Measurements from ENCODE around the gene ACSF3. TPM values are rescaled to one million over a fixed set of nuclear protein-coding genes. Genes with fewer than 3 reads are reported as not detected.
"Not testable (repeated sequence)": the region's sequence is repeated elsewhere in the genome, so short reads cannot be mapped to it uniquely, and the experiment has no call there.

ACSF3 gene
- total RNA-seq, 1 donor = 46.6 TPM

DNA sequence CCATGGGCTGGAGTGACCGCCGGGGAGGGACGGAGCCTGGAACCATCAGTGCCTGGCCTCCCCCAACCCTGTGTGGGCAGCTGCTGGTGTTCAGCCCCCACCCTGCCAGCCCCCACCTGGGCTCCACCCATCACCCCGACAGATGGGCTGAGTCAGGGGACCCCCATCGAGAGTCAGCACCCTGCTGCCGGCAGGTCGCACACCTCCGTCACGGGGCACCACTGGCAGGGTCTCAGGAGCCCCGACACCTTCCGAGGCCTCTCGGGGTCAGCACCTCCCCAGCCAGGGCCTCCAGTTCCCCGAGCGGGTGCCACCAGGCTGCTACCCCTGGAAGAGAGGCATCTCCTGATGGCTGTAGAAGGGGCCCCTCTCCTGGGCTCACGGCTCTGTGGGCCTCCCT is 38.3 kb upstream of the ACSF3 start:
- DNase-seq (ENCODE audit: low read depth in 2 of 3, low spot score in 2 of 3) = no peak

DNA sequence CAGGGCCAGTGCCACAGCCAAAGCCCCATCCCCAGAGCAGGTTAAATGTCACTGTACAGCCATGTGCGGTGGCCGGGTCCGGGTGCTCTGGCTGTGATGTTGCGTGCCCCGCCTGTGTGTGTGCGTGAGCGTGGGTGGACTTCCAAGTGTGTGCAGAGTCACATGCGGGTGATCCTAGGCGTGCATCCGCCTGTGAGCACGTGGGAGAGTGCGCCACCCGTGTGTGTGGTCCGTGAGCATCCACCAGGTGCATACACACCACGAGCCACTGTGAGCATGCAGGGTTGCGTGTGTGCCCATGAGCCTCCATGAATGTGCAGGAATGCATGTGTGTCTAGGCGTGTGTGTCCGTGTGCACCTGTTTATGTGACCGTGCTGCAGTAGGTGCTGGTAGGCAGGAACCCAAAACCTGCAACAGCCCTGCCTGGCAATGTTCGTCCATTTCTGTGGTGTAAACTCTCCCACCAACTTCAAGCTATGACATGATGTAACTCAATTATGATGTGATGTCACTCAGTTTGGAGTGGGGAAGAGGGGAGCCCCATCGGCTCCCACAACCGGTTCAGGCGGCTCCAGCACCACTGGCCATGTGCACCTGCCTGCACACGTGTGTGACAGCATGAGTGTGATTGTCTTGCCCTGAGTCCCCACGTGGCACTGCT is 37.6 kb upstream of the ACSF3 start:
- no peak for DNase-seq (ENCODE audit: low read depth in 2 of 3, low spot score in 2 of 3)

DNA sequence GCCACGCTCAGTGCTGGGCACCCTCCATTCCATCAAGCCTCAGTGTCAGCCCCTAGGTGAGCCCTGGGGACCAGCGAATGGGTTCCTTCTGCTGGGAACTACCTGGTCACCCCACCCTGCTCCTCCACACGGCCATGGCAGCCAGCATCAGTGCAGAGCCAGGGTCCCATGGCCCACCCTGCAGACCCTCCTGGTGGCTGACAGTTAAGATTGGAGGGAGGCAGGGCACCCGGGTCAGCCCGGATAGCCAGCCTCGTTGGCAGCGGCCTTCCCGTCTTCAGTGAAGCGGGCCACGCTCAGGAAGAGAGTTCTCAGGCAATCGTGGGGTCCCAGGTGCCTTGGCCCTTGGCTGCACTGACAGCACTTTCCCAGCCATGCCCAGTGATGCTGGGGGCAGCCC is 37.1 kb upstream of the ACSF3 start:
- no peak for DNase-seq (ENCODE audit: low read depth in 2 of 3, low spot score in 2 of 3)

DNA sequence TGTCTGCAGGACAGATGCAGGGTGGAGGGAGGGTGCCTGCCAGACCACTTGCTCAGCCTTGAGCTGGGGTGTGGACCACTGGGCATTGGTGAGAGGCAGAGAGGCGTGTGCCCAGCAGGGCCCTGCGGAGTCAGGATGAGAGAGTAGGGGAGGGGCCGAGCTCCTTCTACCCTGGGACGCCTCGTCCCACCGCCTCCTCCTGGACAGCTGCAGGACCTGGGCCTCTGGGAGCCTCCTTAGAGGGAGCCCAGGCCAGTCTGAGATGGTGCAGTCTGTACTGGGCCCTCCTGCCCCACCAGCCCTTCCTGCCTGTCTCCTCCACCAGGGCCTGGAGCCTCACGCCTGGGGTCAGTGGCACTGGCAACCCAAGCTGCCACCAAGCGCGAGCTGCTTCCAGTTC is 35.9 kb upstream of the ACSF3 start:
- DNase-seq (ENCODE audit: low read depth in 2 of 3, low spot score in 2 of 3) = no peak

DNA sequence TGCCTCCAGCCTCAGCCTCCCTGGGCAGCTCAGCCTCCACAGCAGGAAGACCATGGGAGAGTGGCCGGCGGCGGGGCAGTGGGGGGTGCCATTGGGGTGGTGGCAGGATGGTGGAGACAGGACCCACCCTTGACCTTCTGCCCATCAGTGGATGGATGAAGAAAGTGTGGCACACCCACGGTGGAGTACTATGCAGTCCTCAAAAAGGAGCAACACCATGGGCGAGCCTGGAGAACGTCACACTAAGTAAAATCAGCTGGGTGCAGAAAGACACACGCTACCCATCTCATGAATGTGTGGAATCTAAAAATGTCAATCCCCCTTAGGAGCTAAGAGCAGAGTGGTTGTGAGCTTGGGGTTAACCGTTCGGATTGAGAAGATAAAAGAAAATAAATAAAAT is 34.8 kb upstream of the ACSF3 start:
- DNase-seq (ENCODE audit: low read depth in 2 of 3, low spot score in 2 of 3) = no peak

DNA sequence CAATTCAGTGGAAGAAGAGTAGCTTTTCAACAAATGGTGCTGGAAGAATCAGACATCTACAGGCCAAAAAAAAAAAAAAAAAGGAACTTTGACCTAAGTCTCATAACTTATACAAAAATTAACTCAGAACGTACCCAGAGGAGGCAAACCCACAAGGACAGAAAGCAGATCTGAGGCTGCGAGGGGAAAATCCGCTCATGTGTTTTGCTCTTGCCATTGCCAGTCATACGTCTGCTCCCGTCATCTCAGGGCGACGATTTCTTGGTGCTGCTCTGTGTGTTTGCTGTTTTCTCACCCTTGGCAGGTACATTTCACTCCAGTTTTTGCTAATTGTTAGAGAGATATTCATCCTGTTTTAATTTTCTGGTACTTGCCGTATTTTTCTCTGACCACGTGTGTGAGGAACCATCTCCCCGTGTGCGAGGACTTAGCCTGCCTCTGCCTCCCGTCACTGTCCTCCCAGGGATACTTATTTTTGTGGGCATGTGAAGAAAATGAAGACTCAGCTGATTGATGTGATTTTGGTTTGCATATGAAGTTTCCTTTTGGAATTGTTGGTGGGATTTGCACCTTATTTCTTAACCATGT is 33.4 kb upstream of the ACSF3 start:
- DNase-seq (ENCODE audit: low read depth in 2 of 3, low spot score in 2 of 3) = no peak

DNA sequence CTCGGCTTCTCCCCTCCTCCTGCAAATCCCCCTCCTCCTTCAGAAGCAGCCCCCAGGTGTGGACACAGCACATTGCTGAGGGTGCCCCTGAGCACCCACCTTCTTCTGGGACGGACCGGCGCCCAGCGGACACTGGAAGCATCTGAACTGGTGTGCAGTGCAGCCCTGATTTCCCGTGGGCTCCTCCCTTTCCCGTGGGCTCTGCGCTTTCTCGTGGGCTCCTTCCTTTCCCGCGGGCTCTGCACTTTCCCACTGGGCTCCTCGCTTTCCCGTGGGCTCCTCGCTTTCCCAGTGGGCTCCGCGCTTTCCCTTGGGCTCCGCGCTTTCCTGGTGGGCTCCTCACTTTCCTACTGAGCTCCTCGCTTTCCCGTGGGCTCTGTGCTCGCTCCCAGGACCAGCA is 32.6 kb upstream of the ACSF3 start:
- DNase-seq (ENCODE audit: low read depth in 2 of 3, low spot score in 2 of 3) = no peak

DNA sequence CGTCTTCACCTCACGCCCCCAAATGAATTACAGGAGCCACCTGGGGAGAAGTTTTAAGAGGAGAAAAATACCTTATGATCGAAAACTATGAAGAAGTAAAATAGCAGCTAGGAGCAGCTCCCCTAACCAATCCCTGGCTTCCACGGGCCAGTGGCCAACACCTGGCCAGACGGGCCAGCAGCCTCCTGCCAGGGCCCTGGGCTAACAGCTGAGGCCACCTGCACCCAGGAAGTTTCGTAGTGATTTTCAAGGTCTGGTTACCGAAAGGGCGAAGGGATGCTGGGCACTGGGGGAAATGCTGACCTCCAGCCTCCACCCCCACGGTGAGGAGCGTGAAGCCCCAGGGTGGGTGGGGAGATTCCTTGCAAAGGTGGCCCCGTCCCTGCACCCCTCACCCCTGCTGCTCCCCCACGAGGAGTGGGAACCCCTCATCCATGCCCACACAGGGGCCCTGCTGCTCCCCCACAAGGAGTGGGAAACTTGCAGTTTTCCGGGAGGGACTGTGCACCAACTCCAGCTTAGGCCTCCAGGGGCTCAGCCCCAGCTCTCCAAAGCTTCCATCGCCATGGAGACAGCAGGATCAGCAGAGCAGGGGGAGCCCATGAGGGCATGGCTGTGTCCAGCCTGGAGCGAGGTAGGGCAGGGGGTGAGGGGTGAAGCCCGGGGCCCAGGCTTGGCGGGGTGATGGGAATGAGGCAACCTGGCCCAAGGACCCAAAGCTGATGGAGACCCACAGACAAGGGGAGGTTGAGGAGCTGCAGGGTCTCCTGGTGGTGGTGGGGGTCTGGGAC is 31.9 kb upstream of the ACSF3 start:
- no peak for DNase-seq (ENCODE audit: low read depth in 2 of 3, low spot score in 2 of 3)

DNA sequence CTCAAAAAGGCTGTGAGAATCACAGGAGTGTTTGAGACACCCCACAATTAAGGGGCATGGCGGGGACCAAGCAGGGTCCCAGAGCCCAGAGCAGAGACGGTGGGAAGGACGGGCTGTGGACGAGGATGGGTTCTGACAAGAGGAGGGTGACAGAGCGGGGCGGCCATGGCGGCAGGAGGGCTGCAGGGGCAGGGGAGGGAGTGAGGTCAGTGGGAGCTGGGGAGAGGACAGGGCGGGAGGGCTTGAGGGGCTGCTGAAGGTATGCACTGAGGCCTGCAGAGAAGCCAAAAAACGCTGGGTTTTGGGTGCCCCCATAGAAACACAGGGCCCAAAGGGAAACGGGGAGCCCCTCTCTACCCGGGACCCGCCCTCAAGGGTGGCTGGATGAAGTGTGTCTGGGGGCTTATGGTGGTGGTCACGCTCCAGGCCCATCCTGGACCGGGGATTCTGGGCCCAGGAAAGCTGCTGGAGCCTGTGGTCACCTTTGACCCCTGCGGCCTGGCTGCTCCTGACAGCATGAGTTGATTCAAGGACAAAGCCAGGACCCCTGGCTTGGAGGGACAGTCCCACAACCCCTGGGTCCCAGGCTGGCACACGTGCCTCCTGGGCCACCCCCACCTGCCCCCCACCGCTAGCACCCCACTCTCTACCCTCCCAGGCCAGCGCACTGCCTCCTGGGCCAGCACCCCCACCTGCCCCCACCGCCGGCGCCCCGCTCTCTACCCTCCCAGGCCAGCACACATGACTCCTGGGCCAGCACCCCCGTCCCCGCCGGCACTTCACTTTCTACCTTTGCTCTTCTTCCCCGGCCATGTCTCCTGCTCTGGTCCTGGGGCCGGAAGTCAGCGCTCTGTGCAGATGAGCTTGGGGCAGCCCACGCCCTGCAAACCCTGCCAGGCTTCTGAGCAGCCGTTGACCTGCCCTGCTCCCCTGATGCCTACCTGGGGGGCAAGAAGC is 31.0 kb upstream of the ACSF3 start:
- no peak for DNase-seq (ENCODE audit: low read depth in 2 of 3, low spot score in 2 of 3)

DNA sequence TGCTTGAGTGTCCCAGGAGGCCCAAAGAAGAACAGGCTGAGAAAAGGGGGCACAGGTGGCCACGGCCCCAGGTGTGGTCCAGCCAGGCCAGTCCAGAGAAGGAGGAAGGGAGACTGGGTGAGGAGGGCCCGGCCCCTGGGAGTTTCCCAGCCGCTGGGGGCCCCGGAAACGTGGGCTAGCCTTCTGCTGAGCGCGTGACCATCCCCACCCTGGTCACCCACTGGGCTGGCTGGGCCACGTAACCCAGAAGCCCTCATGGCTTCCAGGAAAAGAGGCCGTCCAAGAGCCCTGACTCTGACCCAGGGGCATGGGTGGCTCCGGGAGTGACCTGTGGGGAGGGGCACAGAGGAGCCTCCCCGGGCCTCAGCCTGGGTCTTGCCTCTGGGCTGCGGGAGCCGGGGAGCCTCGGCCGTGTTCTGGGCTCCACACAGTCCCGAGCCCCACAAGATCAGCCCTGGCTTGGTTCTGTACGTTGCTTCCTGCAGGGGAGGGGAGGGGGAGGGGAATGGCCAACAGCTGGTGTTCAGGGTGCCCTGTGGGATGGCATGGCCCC is 29.8 kb upstream of the ACSF3 start:
- DNase-seq (ENCODE audit: low read depth in 2 of 3, low spot score in 2 of 3) = no peak

DNA sequence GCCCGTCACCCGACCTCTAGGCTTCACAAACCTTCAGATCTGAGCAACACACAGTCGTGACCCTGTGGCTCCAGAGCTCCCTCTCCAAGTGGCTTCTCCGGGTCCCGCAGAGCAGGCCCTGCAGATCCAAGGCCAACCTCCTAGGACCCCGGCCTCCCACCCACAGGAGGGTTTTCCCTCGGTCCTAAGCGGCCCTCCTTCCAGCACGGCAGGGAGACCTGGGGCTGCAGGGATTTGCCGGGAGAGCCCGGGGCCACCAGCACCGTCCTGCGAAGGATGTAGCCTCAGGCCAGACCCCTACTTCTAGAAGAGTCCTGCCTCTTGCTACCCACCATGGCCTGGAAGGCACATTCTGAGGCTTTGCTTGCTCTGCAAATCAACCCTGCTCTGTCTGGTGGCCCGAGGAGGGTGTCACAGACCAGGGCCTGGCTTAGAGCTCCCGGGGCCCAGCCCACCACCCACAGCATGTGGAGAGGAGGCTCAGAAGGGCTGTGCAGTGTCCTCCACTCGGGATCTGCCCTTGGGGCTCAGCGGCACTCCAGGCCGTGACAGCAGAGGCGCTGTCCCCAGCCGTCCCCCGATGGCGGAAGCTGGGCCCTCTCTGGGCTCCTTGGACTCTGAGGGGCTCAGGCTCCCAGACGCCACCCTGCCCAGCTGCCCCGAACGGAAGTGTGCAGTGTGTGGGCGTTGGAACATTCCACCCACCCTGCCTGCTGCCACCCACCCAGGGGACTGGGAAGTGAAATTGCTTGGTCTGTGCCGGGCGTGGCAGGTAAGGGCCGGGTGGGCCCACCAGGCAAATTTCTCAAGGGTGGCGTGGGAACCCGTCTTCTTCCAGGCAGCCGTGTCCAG is 28.8 kb upstream of the ACSF3 start:
- no peak for DNase-seq (ENCODE audit: low read depth in 2 of 3, low spot score in 2 of 3)

DNA sequence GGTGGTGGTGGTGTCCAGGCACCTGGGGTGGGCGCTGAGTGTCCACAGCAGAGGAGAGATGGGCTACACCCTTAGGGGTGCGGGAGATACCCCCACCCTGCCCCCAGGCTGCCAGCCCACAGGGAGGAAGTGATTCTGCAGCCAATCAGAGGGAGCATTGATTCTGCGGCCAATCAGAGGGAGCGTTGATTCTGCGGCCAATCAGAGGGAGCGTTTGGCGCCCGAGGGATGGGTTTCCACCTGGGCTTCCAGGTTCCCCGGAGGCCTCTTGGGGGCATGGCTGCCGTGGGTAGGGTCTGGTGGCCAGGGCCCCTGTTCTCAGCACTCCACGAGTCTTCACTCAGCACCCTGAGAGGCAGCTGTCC is 28.2 kb upstream of the ACSF3 start:
- DNase-seq (ENCODE audit: low read depth in 2 of 3, low spot score in 2 of 3) = no peak

DNA sequence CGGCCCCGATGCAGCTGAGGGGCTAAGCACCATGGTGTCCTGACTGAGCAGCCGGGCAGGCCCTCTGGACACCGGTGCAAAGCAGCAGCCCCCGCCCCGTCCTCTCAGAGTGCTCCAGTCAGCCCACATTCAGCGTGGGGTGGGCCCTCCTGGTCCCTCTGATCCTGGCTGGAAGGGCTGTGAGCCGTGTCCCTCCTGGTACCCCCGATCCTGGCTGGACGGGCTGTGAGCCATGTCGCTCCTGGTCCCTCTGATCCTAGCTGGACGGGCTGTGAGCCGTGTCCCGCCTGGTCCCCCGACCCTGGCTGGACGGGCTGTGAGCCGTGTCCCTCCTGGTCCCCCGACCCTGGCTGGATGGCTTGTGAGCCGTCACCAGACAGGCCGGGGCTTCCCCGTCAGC is 26.9 kb upstream of the ACSF3 start:
- DNase-seq (ENCODE audit: low read depth in 2 of 3, low spot score in 2 of 3) = no peak

DNA sequence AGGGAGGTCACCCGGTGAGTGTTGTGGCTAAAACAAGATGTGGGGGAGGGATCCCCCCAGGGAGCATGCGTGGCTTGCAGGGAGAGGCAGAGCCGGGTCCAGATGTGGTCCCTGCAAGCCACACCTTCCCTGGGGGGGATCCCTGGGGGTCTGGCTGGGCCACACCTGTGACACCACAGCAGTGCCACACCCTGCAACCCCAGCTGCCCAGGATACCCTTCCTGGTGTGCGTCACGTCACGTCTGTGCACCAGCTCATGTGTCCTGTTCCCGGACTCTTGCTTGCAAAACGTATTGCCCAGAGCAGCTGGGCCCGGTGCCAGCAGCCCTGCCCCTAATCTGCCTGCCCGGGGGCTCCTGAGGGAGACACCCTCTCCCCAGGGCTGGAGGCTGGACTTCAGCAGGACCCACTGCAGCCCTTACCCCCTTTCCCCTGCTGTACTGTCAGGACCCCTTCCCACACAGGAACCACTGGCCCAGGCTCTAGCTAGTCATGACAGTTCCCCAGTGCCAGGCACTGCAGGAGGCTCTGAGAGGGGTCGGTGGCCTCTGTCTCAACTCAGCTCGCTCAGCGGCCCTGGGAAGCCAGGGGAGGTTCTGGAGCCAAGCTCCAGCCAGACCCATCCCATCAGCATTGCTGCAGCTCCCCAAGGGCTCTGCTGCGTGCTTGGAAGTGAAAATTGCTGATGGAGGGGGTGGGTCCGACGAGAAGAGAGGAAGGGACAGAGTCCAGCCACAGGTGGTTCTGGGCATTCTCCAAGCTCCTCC is 25.8 kb upstream of the ACSF3 start:
- no peak for DNase-seq (ENCODE audit: low read depth in 2 of 3, low spot score in 2 of 3)

DNA sequence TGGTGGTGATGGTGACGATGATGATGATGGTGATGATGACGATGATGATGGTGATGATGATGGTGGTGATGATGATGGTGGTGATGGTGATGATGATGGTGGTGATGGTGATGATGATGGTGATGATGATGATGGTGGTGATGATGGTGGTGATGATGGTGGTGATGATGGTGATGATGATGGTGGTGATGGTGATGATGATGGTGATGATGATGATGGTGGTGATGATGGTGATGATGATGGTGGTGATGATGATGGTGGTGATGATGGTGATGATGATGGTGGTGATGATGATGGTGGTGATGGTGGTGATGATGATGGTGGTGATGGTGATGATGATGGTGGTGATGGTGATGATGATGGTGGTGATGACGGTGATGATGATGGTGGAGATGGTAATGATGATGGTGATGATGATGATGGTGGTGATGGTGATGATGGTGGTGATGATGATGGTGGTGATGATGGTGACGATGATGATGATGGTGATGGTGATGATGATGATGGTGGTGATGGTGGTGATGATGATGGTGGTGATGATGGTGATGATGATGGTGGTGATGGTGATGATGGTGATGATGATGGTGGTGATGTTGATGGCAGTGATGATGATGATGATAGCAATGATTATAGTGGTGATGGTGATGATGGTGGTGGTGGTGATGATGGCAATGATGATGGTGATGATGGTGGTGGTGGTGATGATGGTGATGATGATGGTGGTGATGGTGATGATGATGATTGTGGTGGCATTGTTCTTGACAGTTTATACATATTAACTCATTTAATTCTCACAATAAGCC is 24.6 kb upstream of the ACSF3 start:
- DNase-seq (ENCODE audit: low read depth in 2 of 3, low spot score in 2 of 3) = not testable (repeated sequence)

DNA sequence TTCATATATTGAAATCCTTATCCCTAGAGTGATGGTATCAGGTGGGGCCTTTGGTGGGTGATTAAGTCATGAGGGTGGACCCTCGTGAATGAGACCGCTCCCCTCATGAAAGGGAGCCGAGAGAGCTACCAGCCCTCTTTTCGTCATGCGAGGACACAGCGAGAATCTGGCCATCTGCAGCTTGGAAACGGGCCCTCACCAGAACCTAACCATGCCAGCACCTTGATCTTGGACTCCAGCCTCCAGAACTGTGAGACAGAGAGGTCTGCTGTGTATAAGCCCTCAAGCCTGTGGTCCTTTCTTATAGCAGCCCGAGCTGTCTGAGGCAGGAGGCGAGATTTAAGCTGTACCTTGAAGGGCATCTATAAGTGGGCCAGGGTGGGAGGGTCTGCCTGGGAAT is 23.7 kb upstream of the ACSF3 start:
- DNase-seq (ENCODE audit: low read depth in 2 of 3, low spot score in 2 of 3) = no peak

DNA sequence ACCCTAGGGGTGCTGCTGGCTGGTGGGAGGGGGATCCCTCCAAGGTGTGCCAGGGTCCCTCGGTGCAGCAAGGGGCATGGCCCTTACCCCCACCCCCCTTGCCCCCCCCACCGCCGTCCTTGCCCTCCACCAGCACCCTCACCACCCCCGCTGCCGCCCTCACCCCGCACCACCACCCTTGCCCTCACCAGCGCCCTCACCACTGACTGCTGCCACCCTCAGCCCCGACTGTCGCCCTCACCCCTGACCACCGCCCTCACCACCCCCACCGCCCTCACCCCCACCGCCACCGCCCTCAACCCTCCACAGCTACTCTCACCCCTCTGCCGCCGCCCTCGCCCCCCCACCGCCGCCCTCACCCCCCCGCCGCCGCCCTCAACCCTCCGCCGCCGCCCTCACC is 23.1 kb upstream of the ACSF3 start:
- no peak for DNase-seq (ENCODE audit: low read depth in 2 of 3, low spot score in 2 of 3)
